ELR (cell line): ENCODE measurements around the gene LAT.
A peak's percentile ranks its signal among the peaks of the same experiment; 100 is the strongest.
"Not testable (repeated sequence)": the region's sequence is repeated elsewhere in the genome, so short reads cannot be mapped to it uniquely, and the experiment has no call there.

Experiments
- DNase-seq: peaks from one replicate; pipeline ENCODE4 v3.0.0-alpha.2; 2015; ENCODE audit warnings: low read depth

The LAT gene

GRCh38 chr16:28977703-28978662 is 6.9 kb upstream of the LAT start:
- DNase-seq, result no peak

DNA sequence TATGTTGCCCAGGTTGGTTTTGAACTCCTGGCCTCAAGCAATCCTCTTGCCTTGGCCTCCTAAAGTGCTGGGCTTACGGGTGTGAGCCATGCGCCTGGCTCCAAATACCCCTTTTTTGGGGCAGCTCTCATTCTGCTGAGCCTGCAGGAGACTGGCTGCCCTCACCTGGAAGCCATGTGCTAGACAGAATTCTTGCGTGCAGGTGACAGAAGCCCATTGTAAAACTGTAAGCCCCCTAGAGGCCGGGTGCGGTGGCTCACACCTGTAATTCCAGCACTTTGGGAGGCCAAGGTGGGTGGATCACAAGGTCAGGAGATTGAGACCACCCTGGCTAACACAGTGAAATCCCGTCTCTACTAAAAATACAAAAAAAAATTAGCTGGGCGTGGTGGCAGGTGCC is 4.5 kb upstream of the LAT start:
- DNase-seq, result not testable (repeated sequence)

DNA sequence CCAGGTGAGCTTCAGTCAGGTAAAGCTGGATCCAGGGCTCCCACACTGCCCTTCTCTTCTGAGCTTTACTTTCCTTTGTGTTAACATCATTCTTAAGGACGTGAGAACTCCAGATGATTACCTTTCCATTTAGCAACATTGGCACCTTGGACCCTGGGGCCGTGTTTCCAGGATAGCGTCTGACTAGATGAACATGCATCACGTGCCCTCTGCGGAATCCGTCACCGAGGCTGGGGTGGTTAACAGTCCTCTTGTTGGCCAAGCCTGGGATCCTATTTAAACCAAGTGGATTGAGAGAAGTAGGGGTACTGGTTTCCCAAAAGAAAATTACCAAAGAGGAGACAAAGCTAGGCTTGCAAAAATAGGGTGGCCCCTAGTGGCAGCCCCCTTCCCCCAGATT is 3.9 kb upstream of the LAT start:
- no peak for DNase-seq

DNA sequence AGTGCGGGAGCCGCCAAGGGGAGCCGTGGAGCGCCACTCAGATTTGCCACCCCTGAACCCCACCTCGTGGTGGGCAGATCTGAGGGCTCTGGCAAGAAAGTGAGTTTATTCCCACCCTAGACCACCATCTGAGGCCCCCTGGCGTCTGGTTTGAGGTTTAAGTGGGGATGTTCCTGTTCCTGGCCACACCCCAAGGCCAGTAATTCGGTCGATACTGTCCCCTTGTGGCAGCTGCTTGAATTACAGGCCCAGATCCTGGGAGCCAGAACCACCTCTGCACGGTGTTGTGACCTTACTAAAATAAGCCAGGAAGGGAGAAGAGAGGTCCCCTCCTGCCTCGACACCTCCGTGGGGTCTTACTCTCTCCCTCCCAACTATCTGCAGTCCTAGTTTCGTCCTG is 3.3 kb upstream of the LAT start:
- peak; percentile 26 for DNase-seq

- DNase-seq, result no peak
Observed at GRCh38 chr16:28982418-28982817, 2.4 kb upstream of the LAT start.

- no peak for DNase-seq
Observed at GRCh38 chr16:28982949-28983348, 1.9 kb upstream of the LAT start.

DNA sequence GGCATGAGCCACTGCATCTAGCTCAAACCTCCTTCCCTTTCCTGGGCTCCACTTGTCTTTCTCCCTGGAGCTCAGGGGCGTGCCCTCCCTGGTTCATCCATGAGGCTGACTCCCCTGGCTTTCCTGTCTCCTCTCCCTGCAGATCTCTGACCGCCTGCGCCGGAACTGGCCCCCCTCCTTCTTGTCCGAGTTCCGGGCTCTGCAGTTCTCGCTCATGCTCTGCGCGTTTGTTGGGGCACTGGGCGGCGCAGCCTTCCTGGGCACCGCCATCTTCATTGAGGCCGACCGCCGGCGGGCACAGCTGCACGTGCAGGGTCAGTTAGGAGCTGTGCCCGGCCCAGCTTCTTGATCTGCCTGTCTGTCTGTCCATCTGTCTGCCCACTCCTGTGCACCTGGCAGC is 1.2 kb upstream of the LAT start:
- no peak for DNase-seq

GRCh38 chr16:28984091-28984490 is 761 bp upstream of the LAT start:
- no peak for DNase-seq

GRCh38 chr16:28985211-28986041 is 574 bp downstream of the LAT start:
- no peak for DNase-seq

DNA sequence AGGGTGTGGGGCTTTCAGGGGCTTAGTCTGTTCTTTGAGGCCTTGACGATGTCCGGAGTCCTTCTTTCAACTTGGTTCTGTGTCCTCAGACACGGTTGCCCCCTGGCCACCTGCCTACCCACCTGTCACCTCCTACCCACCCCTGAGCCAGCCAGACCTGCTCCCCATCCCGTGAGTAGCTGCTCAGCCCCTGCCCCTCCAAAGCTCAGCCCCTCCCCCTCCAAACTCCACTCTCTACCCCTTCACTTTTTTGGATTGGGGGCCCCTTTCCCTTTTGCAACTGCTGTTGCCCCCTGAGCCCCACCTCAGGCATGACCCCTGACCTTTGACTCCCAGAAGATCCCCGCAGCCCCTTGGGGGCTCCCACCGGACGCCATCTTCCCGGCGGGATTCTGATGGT is 1.2 kb downstream of the LAT start:
- DNase-seq, result no peak

DNA sequence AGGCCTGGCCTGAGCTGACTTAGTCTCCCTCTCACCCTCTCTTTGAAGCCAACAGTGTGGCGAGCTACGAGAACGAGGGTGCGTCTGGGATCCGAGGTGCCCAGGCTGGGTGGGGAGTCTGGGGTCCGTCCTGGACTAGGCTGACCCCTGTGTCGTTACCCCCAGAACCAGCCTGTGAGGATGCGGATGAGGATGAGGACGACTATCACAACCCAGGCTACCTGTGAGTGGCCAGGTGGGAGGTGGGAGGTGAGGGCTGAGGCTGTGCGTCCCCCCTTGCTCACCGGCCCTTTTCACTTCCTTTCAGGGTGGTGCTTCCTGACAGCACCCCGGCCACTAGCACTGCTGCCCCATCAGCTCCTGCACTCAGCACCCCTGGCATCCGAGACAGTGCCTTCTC is 1.6 kb downstream of the LAT start:
- no peak for DNase-seq

GRCh38 chr16:28987170-28987853 is 2.5 kb downstream of the LAT start:
- DNase-seq, result no peak

- DNase-seq, result no peak
Observed at GRCh38 chr16:28989363-28989762, 4.5 kb downstream of the LAT start.

DNA sequence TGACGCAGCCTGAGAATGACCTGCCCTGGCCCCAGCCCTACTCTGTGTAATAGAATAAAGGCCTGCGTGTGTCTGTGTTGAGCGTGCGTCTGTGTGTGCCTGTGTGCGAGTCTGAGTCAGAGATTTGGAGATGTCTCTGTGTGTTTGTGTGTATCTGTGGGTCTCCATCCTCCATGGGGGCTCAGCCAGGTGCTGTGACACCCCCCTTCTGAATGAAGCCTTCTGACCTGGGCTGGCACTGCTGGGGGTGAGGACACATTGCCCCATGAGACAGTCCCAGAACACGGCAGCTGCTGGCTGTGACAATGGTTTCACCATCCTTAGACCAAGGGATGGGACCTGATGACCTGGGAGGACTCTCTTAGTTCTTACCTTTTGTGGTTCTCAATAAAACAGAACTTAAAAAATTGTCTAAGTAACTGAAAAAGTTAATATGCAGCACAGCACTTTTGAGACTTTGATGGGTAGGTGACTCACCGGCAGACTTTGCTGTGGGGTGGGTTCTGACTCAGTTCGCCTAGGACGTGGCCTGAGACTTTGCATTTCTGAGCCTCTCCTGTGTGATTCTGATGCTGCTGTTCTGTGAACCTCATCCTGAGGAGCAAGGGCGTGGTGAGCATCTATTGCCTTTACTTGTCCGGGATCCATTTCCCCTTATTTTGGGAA is 5.7 kb downstream of the LAT start:
- peak; percentile 32 for DNase-seq

DNA sequence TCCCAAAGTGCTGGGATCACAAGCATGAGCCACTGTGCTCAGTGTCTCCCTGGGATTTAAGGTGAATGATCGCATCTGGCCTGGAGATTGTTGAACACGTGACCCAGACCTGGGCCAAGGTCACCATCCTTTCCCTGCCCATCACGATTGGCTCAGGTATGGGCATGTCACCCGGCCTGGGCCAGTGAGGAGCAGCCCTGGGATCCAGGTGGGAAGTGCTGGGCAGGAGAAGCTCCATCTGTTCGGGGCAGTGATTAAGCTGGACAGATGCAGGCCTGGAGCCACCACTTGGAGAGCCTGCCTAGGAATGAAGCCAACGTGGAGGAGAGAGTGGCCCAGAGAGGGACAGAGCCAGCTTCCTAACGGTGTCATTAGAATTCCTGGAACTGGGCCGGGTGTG is 6.8 kb downstream of the LAT start:
- DNase-seq, result no peak

- DNase-seq, result no peak
Observed at GRCh38 chr16:28992496-28992895, 7.6 kb downstream of the LAT start.

- DNase-seq, result no peak
Observed at GRCh38 chr16:28998837-28999236, 14.0 kb downstream of the LAT start.

DNA sequence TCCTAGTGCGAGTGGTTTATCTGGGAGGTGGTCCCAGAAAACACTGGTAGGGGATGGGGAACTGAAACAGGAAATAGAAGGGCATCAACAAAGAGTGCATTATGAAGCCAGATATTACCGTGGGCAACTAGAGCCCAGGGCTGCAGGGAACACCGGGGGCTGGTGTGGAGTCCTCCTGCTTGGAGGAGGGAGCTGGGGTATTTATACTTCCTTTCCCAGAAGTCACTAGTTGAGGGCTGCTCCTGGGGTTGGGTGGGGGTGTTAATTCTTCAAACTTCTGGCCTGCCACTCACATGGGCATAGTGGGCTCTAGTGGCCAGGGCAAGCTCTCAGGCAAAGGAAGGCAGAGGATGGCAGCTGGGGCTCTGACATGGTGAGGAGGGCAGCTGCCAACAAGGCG is 14.7 kb downstream of the LAT start:
- no peak for DNase-seq

DNA sequence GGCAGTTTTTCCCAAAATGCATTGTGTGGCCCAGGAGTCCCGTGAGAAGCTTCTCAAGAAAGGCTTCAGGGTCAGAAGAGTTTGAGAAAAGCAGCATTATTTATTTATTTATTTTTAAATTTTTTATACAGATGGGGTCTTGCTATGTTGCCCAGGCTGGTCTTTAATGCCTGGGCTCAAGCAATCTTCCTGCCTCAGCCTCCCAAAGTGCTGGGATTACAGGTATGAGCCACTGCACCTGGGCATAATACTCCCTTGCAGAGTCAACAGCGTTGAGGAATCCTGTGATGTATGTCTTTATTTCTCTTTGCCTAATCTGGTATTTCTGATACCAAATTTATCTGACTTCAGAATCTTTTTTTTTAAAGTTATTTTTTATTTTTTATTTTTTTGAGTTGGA is 15.2 kb downstream of the LAT start:
- DNase-seq, result no peak

DNA sequence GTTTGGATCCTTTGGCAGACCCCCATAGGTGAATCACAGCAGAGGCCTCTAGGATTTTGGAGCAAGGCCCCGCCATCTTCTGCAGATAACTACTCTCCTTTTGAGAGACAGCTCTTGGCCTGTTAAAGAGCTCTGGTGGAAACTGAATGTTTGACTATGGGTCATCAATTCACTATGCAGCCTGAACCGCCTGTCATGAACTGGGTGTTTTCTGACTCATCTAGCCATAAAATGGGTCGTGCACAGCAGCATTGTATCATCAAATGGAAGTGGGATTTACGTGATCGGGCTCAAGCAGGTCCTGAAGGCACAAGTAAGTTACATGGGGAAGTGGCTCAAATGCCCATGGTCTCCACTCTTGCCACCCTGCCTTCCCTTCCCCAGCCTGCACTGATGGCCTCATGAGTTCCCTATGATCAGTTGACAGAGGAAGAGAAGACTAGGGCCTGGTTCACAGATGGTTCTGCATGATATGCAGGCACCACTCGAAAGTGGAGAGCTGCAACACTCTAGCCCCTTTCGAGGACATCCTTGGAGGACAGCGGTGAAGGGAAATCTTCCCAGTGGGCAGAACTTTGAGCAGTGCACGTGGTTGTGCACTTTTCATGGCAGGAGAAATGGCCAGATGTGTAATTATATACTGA is 19.8 kb downstream of the LAT start:
- DNase-seq, result peak; percentile 82
